IMR-90 (cell line): ENCODE measurements around the gene PON2. TPM values are rescaled to one million over a fixed set of nuclear protein-coding genes. Genes with fewer than 3 reads are reported as not detected.

Experiments
- ATAC-seq: fragments of 200-7000 bp; cut with Tn5 transposase; 2 replicates; pipeline ENCODE4 v1.9.1; 2020; ENCODE audit warnings: low read depth, mild to moderate bottlenecking, moderate library complexity
- BruUV-seq: library from RNA; stranded (reverse); fragments of 400-500 nt; replicated peaks from 2 replicates; lab custom pipeline; 2021; lab: Mats Ljungman, UMichigan
- CTCF ChIA-PET: fragments of 300-600 bp; formaldehyde crosslinking; extraction: SDS; loops from one replicate; lab custom pipeline; 2021; ENCODE audit warnings: antibody characterized with exemption; lab: Yijun Ruan, JAX
- POLR2A ChIA-PET: fragments of 300-600 bp; sonication (Branson Sonifier 250); formaldehyde crosslinking; loops from one replicate; lab custom pipeline; 2022; ENCODE audit warnings: antibody characterized with exemption; ENCODE audit not compliant: unreplicated experiment; lab: Charles Lee
- DNase-seq: peaks from one replicate; pipeline ENCODE4 v3.0.0; 2013
- H2AFZ ChIP-seq: replicated peaks from 2 replicates; pipeline ENCODE3; 2013; ENCODE audit warnings: low read length, mild to moderate bottlenecking; ENCODE audit not compliant: poor library complexity
- H2AK5ac ChIP-seq: 2 replicates; pipeline ENCODE4 v1.6.1; 2013; ENCODE audit warnings: low read depth, low read length, inconsistent platforms
- H2AK9ac ChIP-seq: replicated peaks from 2 replicates; pipeline ENCODE3; 2013; ENCODE audit warnings: mild to moderate bottlenecking, low read depth, low read length, moderate library complexity; ENCODE audit not compliant: poor library complexity
- H2BK120ac ChIP-seq: 2 replicates; pipeline ENCODE4 v1.6.1; 2013; ENCODE audit warnings: low read depth, low read length, inconsistent platforms
- H2BK15ac ChIP-seq: 3 replicates; pipeline ENCODE4 v1.6.1; 2013; ENCODE audit warnings: low read depth, low read length, inconsistent platforms
- H2BK20ac ChIP-seq: 2 replicates; pipeline ENCODE4 v1.6.1; 2013; ENCODE audit warnings: low read depth, mild to moderate bottlenecking, inconsistent platforms, low read length, moderate library complexity
- H2BK5ac ChIP-seq: 2 replicates; pipeline ENCODE4 v1.6.1; 2013; ENCODE audit warnings: mild to moderate bottlenecking, low read depth, low read length, inconsistent platforms; ENCODE audit not compliant: poor library complexity, severe bottlenecking
- H3K14ac ChIP-seq: replicated peaks from 2 replicates; pipeline ENCODE4 v1.6.1; 2013; ENCODE audit warnings: low read depth, low read length, inconsistent platforms
- H3K18ac ChIP-seq: 2 replicates; pipeline ENCODE4 v1.6.1; 2013; ENCODE audit warnings: low read depth, low read length, control low read depth
- H3K23ac ChIP-seq: 2 replicates; pipeline ENCODE4 v1.6.1; 2013; ENCODE audit warnings: low read depth, low read length, inconsistent platforms
- H3K27ac ChIP-seq: 2 replicates; pipeline ENCODE4 v1.5.1; 2013; ENCODE audit warnings: mild to moderate bottlenecking, control low read depth, low read length; ENCODE audit not compliant: insufficient read depth
- H3K27me3 ChIP-seq: 2 replicates; pipeline ENCODE4 v1.6.1; 2013; ENCODE audit warnings: low read length; ENCODE audit not compliant: control insufficient read depth, insufficient read depth
- H3K36me3 ChIP-seq: 2 replicates; pipeline ENCODE4 v1.6.1; 2013; ENCODE audit warnings: low read length, mixed read lengths; ENCODE audit not compliant: control insufficient read depth, insufficient read depth
- H3K4ac ChIP-seq: 2 replicates; pipeline ENCODE4 v1.6.1; 2013; ENCODE audit warnings: low read depth, low read length, inconsistent platforms
- H3K4me1 ChIP-seq: 2 replicates; pipeline ENCODE4 v1.6.1; 2013; ENCODE audit warnings: low read length, mixed read lengths; ENCODE audit not compliant: control insufficient read depth, insufficient read depth
- H3K4me2 ChIP-seq: 2 replicates; pipeline ENCODE4 v1.6.1; 2013; ENCODE audit warnings: low read depth, mild to moderate bottlenecking, control low read depth, low read length, moderate library complexity
- H3K4me3 ChIP-seq: 2 replicates; pipeline ENCODE4 v1.5.1; 2013; ENCODE audit warnings: low read depth, mild to moderate bottlenecking, control low read depth, low read length, moderate library complexity; ENCODE audit not compliant: insufficient read depth
- H3K56ac ChIP-seq: 2 replicates; pipeline ENCODE4 v1.6.1; 2013; ENCODE audit warnings: low read length, inconsistent platforms; ENCODE audit not compliant: insufficient read depth; ENCODE audit errors: extremely low read depth
- H3K79me1 ChIP-seq, 2 experiments: 2 replicates each; pipeline ENCODE4 v1.6.1; 2013; ENCODE audit warnings: low read length in 2 of 2, inconsistent platforms in 1 of 2, low read depth in 1 of 2
- H3K9ac ChIP-seq: 2 replicates; pipeline ENCODE4 v1.6.1; 2013; ENCODE audit warnings: low read depth, low read length, control low read depth
- H3K9me1 ChIP-seq: 2 replicates; pipeline ENCODE4 v1.6.1; 2013; ENCODE audit warnings: low read length, inconsistent platforms; ENCODE audit not compliant: insufficient read depth
- H3K9me3 ChIP-seq: 2 replicates; pipeline ENCODE4 v1.6.1; 2013; ENCODE audit warnings: low read length; ENCODE audit not compliant: control insufficient read depth, insufficient read depth
- H4K20me1 ChIP-seq: 2 replicates; pipeline ENCODE4 v1.6.1; 2013; ENCODE audit warnings: low read length, inconsistent platforms; ENCODE audit not compliant: insufficient read depth
- H4K5ac ChIP-seq: 2 replicates; pipeline ENCODE4 v1.6.1; 2013; ENCODE audit warnings: mild to moderate bottlenecking, low read depth, low read length, control low read depth
- H4K8ac ChIP-seq, 2 experiments: 2 replicates each; pipeline ENCODE4 v1.6.1; 2013; ENCODE audit warnings: low read depth in 2 of 2, low read length in 2 of 2, control low read depth in 1 of 2, inconsistent platforms in 1 of 2
- H4K91ac ChIP-seq: 2 replicates; pipeline ENCODE4 v1.6.1; 2013; ENCODE audit warnings: low read depth, low read length, inconsistent platforms; ENCODE audit not compliant: insufficient read depth
- BHLHE40 ChIP-seq: fragments of 150-350 bp; IDR thresholded peaks from 2 replicates; pipeline ENCODE4 v1.6.1; 2016; ENCODE audit warnings: mild to moderate bottlenecking, low read depth, low read length
- CEBPB ChIP-seq: IDR thresholded peaks from 2 replicates; pipeline ENCODE4 v1.6.1; 2012; ENCODE audit warnings: low read depth, low read length, improper control_type of control experiment
- CHD1 ChIP-seq: IDR thresholded peaks from 2 replicates; pipeline ENCODE4 v1.6.1; 2012; ENCODE audit warnings: low read depth, low read length, improper control_type of control experiment
- ELK1 ChIP-seq: fragments of 150-350 bp; IDR thresholded peaks from 2 replicates; pipeline ENCODE4 v1.6.1; 2016; ENCODE audit warnings: low read depth, mild to moderate bottlenecking, low read length, moderate library complexity, borderline replicate concordance
- FOS ChIP-seq: fragments of 150-350 bp; IDR thresholded peaks from 2 replicates; pipeline ENCODE4 v1.6.1; 2016; ENCODE audit warnings: low read depth, low read length
- MAFK ChIP-seq: IDR thresholded peaks from 2 replicates; pipeline ENCODE4 v1.6.1; 2012; ENCODE audit warnings: low read depth, low read length, improper control_type of control experiment
- MAZ ChIP-seq: IDR thresholded peaks from 2 replicates; pipeline ENCODE4 v1.6.1; 2012; ENCODE audit warnings: low read depth, mild to moderate bottlenecking, low read length, improper control_type of control experiment, moderate library complexity, borderline replicate concordance
- MXI1 ChIP-seq: IDR thresholded peaks from 2 replicates; pipeline ENCODE4 v1.6.1; 2012; ENCODE audit warnings: low read depth, mild to moderate bottlenecking, low read length, moderate library complexity, borderline replicate concordance
- NFE2L2 ChIP-seq: fragments of 150-350 bp; IDR thresholded peaks from 2 replicates; pipeline ENCODE4 v1.6.1; 2016; ENCODE audit warnings: low read depth, mild to moderate bottlenecking, low read length
- POLR2A ChIP-seq: IDR thresholded peaks from 2 replicates; pipeline ENCODE4 v1.6.1; 2012; ENCODE audit warnings: mild to moderate bottlenecking, low read depth, low read length
- RAD21 ChIP-seq: IDR thresholded peaks from 2 replicates; pipeline ENCODE4 v1.6.1; 2012; ENCODE audit warnings: low read length, improper control_type of control experiment
- RFX5 ChIP-seq: IDR thresholded peaks from 2 replicates; pipeline ENCODE4 v1.8.0; 2012; ENCODE audit warnings: low read depth, mild to moderate bottlenecking, low read length, moderate library complexity
- SMC3 ChIP-seq: fragments of 150-350 bp; IDR thresholded peaks from 2 replicates; pipeline ENCODE4 v1.6.1; 2016; ENCODE audit warnings: low read depth, mild to moderate bottlenecking, antibody characterized with exemption, low read length, moderate library complexity
- USF2 ChIP-seq: fragments of 150-350 bp; IDR thresholded peaks from 2 replicates; pipeline ENCODE4 v1.6.1; 2017; ENCODE audit warnings: mild to moderate bottlenecking, antibody characterized with exemption, low read length, low read depth
- WGBS, 2 experiments: methylation state at CpG; one replicate each; pipeline versions ENCODE4 v1.1.5 to v1.1.7; 2013; ENCODE audit warnings: missing lambda C conversion rate in 2 of 2; ENCODE audit not compliant: insufficient read length in 1 of 2; ENCODE audit errors: extremely low coverage in 2 of 2; 5-methylcytosine and 5-hydroxymethylcytosine counted together
- dilution Hi-C: fragments of 300-500 bp; cut with HindIII; formaldehyde crosslinking; loops from one replicate; pipeline ENCODE4 v1.14.3; 2018; ENCODE audit warnings: low sequenced_read_pairs; ENCODE audit not compliant: unreplicated experiment
- in situ Hi-C: fragments of 300-500 bp; cut with MboI; formaldehyde crosslinking; loops from 3 replicates; pipeline ENCODE4 v1.14.3; 2019; ENCODE audit warnings: low sequenced_read_pairs, inconsistent platforms, mixed read lengths
- intact Hi-C: fragments of 100-400 bp; cut with micrococcal nuclease; formaldehyde crosslinking; loops from 2 replicates; pipeline ENCODE4 v1.10.0; 2022
- polyA plus RNA-seq, 3 experiments: library from polyadenylated mRNA; depleted of rRNA; stranded (reverse); fragments of >200 nt; gene quantifications; 2 replicates each; pipeline ENCODE4 v1.2.3, GENCODE V29; 2012; ENCODE audit warnings: low replicate concordance in 1 of 3
- total RNA-seq: library from RNA; depleted of rRNA; stranded (reverse); fragments of >200 nt; gene quantifications from 2 replicates; pipeline ENCODE4 v1.2.3, GENCODE V29; 2012
- TF ChIP-seq, protein P1 (sequence below): conservative IDR thresholded peaks from 2 replicates; pipeline ENCODE4 v1.5.1; 2012; ENCODE audit warnings: mild to moderate bottlenecking, low read depth, low read length, improper control_type of control experiment

Gene PON2
- total and polyA plus RNA-seq, 2 of the 4 experiments (the other 2 are of a cell fraction): 36.2 to 65.7 TPM

- Histone ChIP-seq H3K79me1 (0 out of 4 replicates have a peak, but pooled peaks cover 0 to 3% of the 10 kb centered on the region in 2 experiments), H4K91ac (no peak overlapping the region), H2BK120ac (no peak overlapping the region), H3K4ac (no peak overlapping the region), H4K20me1 (no peaks in the 10 kb centered on the region), H3K9me1 (no peaks in the 10 kb centered on the region; the same call in 1 of the 2 replicates), H3K9ac (no peak overlapping the region), H3K14ac (no peak overlapping the region), H3K27ac (no peak overlapping the region), H4K8ac (no peak overlapping the region), H2BK15ac (no peak overlapping the region), H3K56ac (no peak overlapping the region), H3K27me3 (no peaks in the 10 kb centered on the region), H2BK5ac (no peak overlapping the region), H4K5ac (no peak overlapping the region), H2AK5ac (no peak overlapping the region), H2BK20ac (no peak overlapping the region), H2AFZ (no peak overlapping the region), H3K4me2 (no peak overlapping the region), H3K36me3 (peaks cover 6% of the 10 kb centered on the region), H3K4me3 (no peak overlapping the region), H3K23ac (no peak overlapping the region), H3K18ac (no peak overlapping the region), H2AK9ac (no peak overlapping the region), H3K9me3 (no peaks in the 10 kb centered on the region), H3K4me1 (no peaks in the 10 kb centered on the region)
- CTCF ChIA-PET: interaction anchor here (1.1 kb wide), 1 partner anchor 23 kb away, joined by 3 read pairs; the partner anchor contains the start of gene PON2
- TF ChIP-seq BHLHE40 (no peak), RFX5 (no peak), CHD1 (no peak), SMC3 (no peak), NFE2L2 (no peak), RAD21 (no peak), FOS (no peak), CEBPB (no peak), MAZ (no peak), MAFK (no peak), ELK1 (no peak), USF2 (no peak), POLR2A (no peak), MXI1 (no peak)
- TF ChIP-seq, protein P1, sequence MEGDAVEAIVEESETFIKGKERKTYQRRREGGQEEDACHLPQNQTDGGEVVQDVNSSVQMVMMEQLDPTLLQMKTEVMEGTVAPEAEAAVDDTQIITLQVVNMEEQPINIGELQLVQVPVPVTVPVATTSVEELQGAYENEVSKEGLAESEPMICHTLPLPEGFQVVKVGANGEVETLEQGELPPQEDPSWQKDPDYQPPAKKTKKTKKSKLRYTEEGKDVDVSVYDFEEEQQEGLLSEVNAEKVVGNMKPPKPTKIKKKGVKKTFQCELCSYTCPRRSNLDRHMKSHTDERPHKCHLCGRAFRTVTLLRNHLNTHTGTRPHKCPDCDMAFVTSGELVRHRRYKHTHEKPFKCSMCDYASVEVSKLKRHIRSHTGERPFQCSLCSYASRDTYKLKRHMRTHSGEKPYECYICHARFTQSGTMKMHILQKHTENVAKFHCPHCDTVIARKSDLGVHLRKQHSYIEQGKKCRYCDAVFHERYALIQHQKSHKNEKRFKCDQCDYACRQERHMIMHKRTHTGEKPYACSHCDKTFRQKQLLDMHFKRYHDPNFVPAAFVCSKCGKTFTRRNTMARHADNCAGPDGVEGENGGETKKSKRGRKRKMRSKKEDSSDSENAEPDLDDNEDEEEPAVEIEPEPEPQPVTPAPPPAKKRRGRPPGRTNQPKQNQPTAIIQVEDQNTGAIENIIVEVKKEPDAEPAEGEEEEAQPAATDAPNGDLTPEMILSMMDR: no peak
- in situ Hi-C loops (no loop called here), dilution Hi-C loops (no loop called here), intact Hi-C loops (no loop called here)
- POLR2A ChIA-PET: no interaction called here
- no peak for ATAC-seq
- DNase-seq: no peak
- WGBS, 2 experiments: no CpG with 5 or more reads among the region's 4 CpGs
- no TSS peak for BruUV-seq
Measured at GRCh38 chr7:95411666-95412065, 23.2 kb downstream of the PON2 start.
